CD4-positive, alpha-beta T cell treated with Interferon alpha-2 for 1 hour (primary cell): ENCODE results near the gene SLC1A3.
"Not testable (repeated sequence)": the region's sequence is repeated elsewhere in the genome, so short reads cannot be mapped to it uniquely, and the experiment has no call there.

Experiments used
- DNase-seq, 2 donors: peaks; one replicate each; pipeline ENCODE4 v3.0.0-alpha.2; 2020 to 2022

SLC1A3 gene

DNA sequence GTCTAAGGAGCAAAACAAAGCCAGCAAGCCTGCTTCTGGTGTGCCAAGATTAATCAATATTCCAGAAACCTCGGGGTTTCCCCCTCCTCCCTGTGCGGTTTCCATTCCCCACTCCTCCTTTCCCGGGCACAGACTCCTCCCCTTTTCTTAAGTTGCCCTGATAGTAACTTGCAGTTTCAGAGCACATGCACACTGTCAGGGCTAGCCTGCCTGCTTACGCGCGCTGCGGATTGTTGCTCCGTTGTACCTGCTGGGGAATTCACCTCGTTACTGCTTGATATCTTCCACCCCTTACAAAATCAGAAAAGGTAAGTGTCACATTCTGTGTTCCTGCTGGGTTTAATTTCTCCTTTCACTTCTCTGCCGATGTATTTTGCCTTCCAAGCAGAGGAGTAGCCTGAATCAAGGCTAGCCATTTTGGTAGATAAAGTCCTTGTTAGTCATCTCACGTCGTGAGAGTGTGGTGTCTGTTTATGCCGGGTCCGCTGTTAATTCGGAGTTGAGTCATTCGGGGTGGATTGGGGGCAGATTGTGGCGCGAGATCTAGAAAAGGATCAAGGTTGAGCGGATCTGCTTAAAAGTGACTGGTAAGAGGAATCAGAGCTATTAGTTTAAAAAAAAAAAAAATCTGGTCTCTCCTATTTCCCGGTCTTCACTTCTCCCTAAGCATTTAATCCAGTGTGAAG, at the start of gene SLC1A3:
Gene SLC1A3 (plus strand): TSS at position 179 of the 686 bp plus-strand sequence. CDS start 1,818 bp downstream, outside the sequence.
- DNase-seq, result peak; percentile 4 to 9

- DNase-seq, result no peak
These were observed 47.8 kb upstream of the SLC1A3 start for GRCh38 chr5:36558641-36559040.

DNA sequence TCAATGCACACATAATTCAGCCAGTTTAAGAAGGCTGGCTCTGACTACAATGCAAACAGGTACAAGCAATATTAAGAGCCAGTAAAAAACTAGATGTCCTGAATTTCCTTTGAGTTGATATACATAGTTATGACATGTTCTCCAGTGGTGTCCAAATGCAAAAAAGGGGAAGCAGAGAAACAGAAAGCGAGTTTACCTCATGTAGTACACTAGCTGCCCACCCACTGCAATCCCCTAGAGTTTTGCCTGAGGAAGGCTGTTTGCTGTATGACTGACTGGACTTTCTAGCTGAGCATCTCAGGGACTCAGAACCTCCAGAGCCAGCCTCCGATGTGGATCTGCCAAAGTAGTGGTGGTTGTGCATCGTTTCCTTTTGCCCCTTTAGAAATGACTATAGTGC, 44.8 kb upstream of the SLC1A3 start:
- no peak for DNase-seq

- DNase-seq, result no peak
These were observed 36.9 kb upstream of the SLC1A3 start for GRCh38 chr5:36569491-36569890.

- no peak for DNase-seq
These were observed 35.9 kb upstream of the SLC1A3 start for GRCh38 chr5:36570301-36571095.

DNA sequence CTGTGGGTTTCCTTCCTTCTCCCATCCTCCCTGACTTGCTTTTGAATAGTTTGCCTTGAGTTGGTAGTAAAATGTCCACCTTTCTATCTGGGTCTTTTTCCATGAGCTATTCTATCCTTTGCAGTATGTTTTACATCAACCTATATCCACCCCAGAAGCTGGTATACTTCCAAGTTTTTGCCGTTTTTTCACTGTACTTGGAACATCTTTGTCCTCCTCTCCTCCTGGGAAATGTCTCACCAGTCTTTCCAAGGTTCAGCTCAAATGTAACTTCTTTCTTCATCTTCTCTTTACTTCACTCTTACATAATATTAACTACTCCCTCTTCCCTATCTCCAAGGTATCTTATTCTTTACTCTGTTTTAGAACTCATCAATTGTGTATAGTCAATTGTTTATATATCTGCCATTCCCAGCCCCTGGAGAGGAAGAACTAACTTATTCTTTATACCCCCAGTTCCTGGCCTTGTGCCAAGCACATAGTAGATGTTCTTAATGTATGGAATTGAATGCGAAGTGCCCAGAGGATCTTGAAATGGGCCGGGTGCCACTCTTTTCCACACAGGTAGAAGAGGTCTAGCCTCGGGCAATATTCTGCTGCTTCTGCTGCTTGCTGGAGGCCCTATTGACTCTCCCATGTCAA, 34.9 kb upstream of the SLC1A3 start:
- no peak for DNase-seq

DNA sequence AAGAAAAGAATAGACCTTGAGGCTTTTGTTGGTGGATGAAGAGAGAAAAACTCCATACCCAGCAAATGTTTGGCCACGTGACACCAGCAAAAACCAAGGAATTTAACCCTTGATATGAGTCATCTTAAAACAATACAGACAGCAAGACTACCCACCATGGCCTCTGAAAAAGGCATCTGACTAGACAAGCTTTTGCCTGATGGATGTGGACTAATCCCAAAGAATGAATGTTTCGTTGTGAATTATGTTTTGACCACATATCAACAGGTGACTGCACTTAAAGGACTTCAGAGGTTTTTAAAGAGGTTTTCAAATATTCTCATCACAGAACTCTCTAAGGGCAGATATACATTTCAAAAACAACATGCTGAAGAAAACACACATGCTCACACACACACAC, 33.0 kb upstream of the SLC1A3 start:
- no peak for DNase-seq

GRCh38 chr5:36575361-36575781, 31.0 kb upstream of the SLC1A3 start:
- no peak for DNase-seq

GRCh38 chr5:36576721-36577120, 29.7 kb upstream of the SLC1A3 start:
- DNase-seq, result no peak

DNA sequence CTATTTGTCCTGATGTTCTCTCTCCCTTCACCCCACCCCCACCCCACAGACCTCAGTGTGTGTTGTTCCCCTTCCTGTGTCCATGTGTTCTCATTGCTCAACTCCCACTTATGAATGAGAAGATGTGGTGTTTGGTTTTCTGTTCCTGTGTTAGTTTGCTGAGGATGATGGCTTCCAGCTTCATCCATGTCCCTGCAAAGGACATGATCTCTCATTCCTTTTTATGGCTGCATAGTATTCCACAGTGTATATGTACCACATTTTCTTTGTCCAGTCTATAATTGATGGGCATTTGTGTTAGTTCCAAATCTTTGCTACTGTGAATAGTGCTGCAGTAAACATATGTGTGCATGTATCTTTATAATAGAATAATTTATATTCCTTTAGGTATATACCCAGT, 26.5 kb upstream of the SLC1A3 start:
- not testable (repeated sequence) for DNase-seq

DNA sequence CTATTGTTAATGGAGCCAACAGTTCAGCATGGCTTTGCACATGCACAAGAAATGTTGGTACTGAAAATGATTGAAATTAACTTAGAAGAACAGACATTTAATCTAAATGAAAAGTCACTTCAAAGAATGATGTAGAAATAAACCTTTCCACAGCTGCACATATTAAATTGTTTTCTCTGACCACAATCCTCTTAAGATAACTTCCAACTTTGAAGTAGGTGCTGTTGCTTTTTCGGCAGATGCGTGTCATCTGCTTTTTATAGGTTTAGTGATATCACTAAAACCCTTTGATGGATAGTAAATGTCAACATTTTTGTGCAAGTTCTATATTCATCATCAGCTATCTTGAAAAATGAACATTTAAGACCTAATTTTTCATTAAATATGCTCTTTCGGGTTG, 25.3 kb upstream of the SLC1A3 start:
- no peak for DNase-seq

DNA sequence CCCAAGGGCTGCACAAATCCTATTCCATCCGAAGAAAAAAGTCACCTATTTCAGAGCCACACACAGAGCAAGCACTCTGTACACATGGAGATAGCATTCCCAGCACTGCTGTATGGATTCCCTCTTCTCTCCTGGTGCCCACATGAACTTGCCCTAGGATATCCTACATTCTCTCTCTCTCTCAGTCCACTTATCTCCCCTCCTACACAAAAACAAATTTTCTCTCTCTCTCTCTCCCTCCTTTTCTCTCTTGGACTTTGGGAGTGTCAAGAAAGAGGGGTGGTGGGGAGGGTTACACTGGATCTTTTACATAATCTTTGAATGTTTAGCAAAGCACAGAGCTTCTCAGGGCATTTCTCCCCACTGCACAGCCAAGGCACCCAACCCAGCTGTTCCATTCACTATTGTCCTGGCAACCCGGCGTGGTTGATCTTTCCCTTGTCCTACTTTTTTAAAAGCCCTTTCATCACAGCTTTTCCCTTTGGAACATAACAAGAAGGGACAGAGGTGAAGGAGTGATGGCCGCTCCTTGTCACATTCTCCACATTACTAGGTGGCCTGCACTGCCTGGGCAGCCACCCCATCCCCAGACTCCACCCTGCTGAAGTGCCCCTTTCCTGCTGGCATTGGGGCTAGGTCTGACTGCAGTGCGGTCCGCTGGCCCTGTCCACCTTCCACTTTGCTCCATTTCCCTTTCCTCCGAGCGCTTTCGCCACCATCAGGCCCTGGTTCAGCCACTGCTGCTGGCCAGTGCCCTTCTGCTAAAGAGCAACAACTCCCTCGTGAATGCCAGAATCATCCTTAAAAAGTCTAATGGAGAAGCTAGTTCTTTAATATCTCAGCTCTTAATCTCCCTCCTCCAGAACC, 22.2 kb upstream of the SLC1A3 start:
- no peak for DNase-seq

GRCh38 chr5:36585701-36586100, 20.7 kb upstream of the SLC1A3 start:
- no peak for DNase-seq

GRCh38 chr5:36587354-36587753, 19.1 kb upstream of the SLC1A3 start:
- DNase-seq, result no peak

GRCh38 chr5:36589735-36590134, 16.7 kb upstream of the SLC1A3 start:
- not testable (repeated sequence) for DNase-seq

- DNase-seq, result no peak
These were observed 15.7 kb upstream of the SLC1A3 start for GRCh38 chr5:36590513-36591286.

DNA sequence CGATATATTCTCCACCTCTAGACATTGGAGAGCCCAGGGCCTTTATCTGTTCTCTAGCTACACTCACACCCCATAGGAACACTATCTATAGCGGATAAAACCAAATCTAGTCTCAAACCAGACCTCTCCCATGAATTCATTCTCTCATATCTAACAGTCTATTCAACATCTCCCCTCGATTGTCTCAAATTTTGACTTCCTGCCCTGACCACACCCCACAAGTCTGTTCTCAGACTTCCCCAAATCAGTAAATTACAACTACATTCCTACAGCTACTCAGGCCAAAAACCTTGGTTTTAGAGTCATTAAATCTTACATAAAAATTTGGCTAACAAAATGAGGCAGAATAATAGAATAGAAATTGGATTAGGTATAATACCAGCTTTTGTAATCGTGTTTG, 12.5 kb upstream of the SLC1A3 start:
- DNase-seq, result no peak

GRCh38 chr5:36596247-36596646, 10.2 kb upstream of the SLC1A3 start:
- DNase-seq, result no peak

DNA sequence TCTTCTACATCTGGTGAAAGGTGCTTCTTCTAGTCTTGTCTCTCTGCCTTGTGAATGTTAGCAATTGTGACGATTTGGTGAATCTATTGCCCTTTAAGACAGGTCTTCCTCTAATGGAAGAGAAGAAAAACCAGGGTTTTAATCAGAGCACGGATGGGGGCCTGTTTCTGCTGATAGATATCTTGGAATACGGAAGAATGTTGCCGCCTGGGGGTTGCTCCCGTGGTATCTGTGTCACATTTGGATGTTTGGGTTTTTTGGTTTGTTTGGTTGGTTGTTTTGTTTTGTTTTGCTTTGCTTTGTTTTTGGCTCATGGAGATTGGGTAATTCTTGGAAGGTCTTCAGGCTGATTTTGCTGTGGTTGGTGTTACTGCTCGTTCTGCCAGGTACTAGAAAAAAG, 9.7 kb upstream of the SLC1A3 start:
- DNase-seq, result no peak

- no peak for DNase-seq
These were observed 8.4 kb upstream of the SLC1A3 start for GRCh38 chr5:36598045-36598444.

DNA sequence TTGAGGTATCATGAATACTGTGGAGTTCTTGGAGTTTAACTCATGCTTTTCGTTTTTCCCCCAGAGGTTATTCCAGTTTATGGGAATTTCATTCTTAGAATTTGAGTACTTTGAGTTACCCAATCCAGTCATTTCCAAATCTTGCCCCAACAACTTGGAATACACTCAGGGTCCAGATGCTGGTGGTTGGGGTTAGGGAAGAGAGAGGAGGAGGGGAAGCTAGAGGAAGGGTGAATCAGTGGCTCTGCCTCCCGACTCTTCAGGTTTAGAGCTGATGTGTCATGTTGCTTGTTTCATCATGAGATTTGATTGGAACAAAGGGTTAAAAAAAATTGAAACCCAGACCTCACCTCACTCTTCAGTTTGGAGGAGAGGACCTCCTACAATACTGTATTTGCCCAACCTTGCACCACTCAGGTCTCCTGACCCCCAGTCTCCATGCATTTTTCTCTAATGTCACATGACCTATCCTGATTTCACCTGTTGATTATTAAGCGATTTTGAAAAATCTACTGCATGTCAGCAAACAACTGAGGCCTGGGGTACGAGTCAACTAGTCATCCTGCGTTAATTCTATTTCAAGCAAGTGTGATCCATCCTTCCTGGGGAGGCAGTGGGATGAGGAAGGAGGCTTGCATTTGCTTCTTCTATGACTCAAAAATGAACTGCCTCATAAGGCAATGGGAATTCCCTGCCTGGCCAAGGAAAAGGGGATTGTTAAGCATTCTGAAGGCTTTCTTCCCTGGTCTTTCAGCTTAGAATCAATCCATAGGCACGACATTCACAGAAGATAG, 6.2 kb upstream of the SLC1A3 start:
- no peak for DNase-seq
